Measurements from ENCODE around the gene SPDYE17. TPM values are rescaled to one million over a fixed set of nuclear protein-coding genes. Genes with fewer than 3 reads are reported as not detected.
"Not testable (repeated sequence)": the region's sequence is repeated elsewhere in the genome, so short reads cannot be mapped to it uniquely, and the experiment has no call there.

The SPDYE17 gene
- total RNA-seq, 1 donor from 2014 or later = not detected

DNA sequence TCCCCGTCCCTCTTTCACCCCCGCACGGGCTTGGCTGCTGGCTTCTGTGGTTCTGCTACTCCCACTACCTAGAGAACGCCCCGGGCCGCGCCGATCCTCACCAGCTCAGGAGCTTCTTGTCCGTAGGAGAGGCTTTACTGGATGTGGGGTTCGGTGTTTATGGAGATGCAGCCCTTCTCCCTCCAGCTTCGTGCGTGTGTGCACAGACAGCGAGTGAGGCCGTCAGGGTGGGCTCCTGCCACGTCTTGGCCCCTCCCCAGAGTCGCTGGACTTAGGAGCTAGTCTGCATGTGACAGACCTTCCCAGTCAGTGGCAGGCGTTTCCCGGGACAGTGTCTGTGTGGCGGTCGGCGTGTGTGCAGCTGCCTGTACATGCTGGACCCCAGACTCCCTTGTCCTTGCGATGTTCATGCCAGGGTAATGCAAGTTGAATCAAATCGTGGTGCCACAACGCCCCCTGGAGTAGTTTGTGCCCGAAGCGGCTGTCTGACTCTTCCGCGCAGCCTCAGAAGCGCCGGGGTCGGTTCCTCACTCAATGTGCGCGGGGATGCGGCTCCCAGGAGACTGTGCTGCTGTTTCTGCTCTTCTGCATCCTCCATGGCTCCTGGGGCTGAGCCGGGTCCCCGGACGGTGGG, 32.6 kb downstream of the SPDYE17 start:
- not testable (repeated sequence) for H3K9ac ChIP-seq (ENCODE audit: low read depth in 1 of 3, low read length in 3 of 3); H3K9me3 ChIP-seq (ENCODE audit: control insufficient read depth in 3 of 3, low read length in 3 of 3); H3K4me1 ChIP-seq (ENCODE audit: control insufficient read depth in 3 of 3, insufficient read depth in 3 of 3, low read length in 3 of 3); H3K36me3 ChIP-seq (ENCODE audit: control insufficient read depth in 3 of 3, insufficient read depth in 3 of 3, low read length in 3 of 3); H3K27me3 ChIP-seq (ENCODE audit: control insufficient read depth in 3 of 3, insufficient read depth in 3 of 3, low read length in 3 of 3); H3K4me3 ChIP-seq (ENCODE audit: low read length in 3 of 3); H3K27ac ChIP-seq (ENCODE audit: low read depth, low read length)

DNA sequence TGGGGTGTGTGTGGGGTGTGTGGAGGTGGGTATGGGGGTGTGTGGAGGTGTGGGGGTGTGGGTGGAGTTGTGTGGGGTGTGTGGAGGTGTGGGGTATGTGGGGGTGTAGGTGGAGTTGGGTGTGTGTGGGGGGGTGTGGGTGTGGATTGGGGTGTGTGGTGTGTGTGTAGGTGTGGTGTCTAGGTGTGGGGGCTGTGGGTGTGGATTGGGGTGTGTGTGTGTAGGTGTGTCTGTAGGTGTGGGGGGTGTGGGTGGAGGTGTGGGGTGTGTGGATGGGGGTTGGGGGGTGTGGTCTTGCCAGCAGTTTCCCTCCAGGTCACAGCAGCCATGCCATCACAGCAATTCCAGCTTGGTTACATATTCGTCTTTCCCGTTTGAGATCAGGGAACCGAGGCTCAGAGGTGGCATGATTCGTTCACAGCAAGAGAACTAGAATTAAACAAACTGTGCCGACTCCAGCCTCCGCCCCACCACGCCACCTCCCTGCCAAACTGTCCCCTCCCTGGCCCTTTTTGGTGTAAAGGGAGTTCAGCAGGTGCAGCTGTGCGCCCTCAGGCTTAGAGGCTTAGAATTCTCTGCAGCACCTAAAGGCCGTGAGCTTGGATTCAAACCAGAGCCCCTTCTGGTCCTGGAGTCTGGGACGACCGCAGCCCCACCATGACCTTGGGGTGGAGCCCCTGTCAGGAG, 33.3 kb downstream of the SPDYE17 start:
- not testable (repeated sequence) for H3K4me3 ChIP-seq (ENCODE audit: low read length in 3 of 3); H3K36me3 ChIP-seq (ENCODE audit: control insufficient read depth in 3 of 3, insufficient read depth in 3 of 3, low read length in 3 of 3); H3K9me3 ChIP-seq (ENCODE audit: control insufficient read depth in 3 of 3, low read length in 3 of 3); H3K9ac ChIP-seq (ENCODE audit: low read depth in 1 of 3, low read length in 3 of 3); H3K27ac ChIP-seq (ENCODE audit: low read depth, low read length); H3K4me1 ChIP-seq (ENCODE audit: control insufficient read depth in 3 of 3, insufficient read depth in 3 of 3, low read length in 3 of 3); H3K27me3 ChIP-seq (ENCODE audit: control insufficient read depth in 3 of 3, insufficient read depth in 3 of 3, low read length in 3 of 3)

DNA sequence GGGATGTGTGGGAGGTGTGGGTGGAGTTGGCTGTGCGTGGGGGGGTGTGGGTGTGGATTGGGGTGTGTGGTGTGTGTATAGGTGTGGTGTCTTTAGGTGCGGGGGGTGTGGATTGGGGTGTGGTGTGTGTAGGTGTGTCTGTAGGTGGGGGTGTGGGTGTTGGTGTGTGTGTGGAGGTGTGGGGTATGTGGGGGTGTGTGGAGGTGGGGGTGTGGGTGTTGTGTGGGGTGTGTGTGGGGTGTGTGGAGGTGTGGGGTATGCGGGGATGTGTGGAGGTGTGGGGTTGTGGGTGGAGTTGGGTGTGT, 33.9 kb downstream of the SPDYE17 start:
- Histone ChIP-seq H3K36me3 (ENCODE audit: control insufficient read depth in 3 of 3, insufficient read depth in 3 of 3, low read length in 3 of 3) (peaks cover 0 to 2% (median 0%) of the 10 kb centered on the region in 3 donors), H3K9ac (ENCODE audit: low read depth in 1 of 3, low read length in 3 of 3) (no peak overlapping the region), H3K4me1 (ENCODE audit: control insufficient read depth in 3 of 3, insufficient read depth in 3 of 3, low read length in 3 of 3) (no peaks in the 10 kb centered on the region), H3K27ac (ENCODE audit: low read depth, low read length) (no peak overlapping the region), H3K9me3 (ENCODE audit: control insufficient read depth in 3 of 3, low read length in 3 of 3) (no peaks in the 10 kb centered on the region), H3K4me3 (ENCODE audit: low read length in 3 of 3) (no peak overlapping the region), H3K27me3 (ENCODE audit: control insufficient read depth in 3 of 3, insufficient read depth in 3 of 3, low read length in 3 of 3) (no peaks in the 10 kb centered on the region)

DNA sequence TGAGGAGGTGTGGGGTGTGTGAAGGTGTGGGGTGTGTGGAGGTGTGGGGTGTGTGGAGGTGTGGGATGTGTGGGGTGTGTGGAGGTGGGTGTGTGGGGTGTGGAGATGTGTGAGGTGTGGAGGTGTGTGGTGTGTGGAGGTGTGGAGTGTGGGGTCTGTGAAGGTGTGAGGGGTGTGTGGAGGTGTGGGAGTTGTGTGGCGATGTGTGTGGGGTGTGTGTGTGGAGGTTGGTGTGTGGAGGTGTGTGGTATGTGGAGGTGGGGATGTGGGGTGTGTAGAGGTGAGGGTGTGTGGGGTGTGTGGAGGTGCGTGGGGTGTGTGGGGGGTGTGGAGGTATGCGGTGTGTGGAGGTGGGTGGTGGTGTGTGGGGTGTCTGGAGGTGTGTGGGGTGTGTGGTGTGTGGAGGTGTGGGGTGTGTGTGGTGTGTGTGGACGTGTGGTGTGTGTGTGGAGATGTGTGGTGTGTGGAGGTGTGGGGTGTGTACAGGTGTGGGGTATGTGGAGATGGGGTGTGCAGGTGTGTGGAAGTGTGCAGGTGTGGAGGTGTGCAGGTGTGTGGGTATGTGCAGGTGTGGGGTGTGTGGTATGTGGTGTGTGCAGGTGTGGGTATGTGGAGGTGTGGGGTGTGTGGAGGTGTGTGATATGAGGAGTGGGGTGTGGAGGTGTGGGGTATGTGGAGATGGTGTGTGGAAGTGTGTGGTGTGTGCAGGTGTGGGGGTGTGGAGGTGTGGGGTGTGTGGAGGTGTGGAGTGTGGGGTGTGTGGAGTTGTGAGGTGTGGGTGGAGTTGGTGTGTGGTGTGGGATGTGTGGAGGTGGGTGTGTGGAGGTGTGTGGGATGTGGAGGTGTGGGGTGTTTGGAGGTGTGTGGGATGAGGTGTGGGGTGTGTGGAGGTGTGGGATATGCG, 34.5 kb downstream of the SPDYE17 start:
- no peaks in the 10 kb centered on the region for H3K27me3 ChIP-seq (ENCODE audit: control insufficient read depth in 3 of 3, insufficient read depth in 3 of 3, low read length in 3 of 3)
- H3K27ac ChIP-seq (ENCODE audit: low read depth, low read length) = no peak overlapping the region
- no peaks in the 10 kb centered on the region for H3K9me3 ChIP-seq (ENCODE audit: control insufficient read depth in 3 of 3, low read length in 3 of 3)
- peaks cover 0 to 2% (median 0%) of the 10 kb centered on the region in 3 donors for H3K36me3 ChIP-seq (ENCODE audit: control insufficient read depth in 3 of 3, insufficient read depth in 3 of 3, low read length in 3 of 3)
- H3K4me1 ChIP-seq (ENCODE audit: control insufficient read depth in 3 of 3, insufficient read depth in 3 of 3, low read length in 3 of 3) = no peaks in the 10 kb centered on the region
- H3K4me3 ChIP-seq (ENCODE audit: low read length in 3 of 3) = no peak overlapping the region
- no peak overlapping the region for H3K9ac ChIP-seq (ENCODE audit: low read depth in 1 of 3, low read length in 3 of 3)

DNA sequence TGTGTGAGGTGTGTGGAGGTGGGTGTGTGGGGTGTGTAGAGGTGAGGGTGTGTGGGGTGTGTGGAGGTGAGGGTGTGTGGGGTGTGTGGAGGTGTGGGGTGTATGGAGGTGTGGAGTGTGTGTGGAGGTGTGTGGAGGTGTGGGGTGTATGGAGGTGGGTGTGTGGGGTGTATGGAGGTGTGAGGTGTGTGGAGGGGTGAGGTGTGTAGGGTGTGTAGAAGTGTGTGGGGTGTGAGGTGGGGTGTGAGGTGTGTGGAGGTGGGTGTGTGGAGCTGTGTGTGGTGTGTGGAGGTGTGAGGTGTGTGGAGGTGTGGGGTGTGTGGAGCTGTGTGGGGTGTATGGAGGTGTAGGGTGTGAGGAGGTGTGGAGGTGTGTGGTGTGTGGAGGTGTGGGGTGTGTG, 35.2 kb downstream of the SPDYE17 start:
- H3K4me3 ChIP-seq (ENCODE audit: low read length in 3 of 3); H3K36me3 ChIP-seq (ENCODE audit: control insufficient read depth in 3 of 3, insufficient read depth in 3 of 3, low read length in 3 of 3); H3K27me3 ChIP-seq (ENCODE audit: control insufficient read depth in 3 of 3, insufficient read depth in 3 of 3, low read length in 3 of 3); H3K27ac ChIP-seq (ENCODE audit: low read depth, low read length); H3K9me3 ChIP-seq (ENCODE audit: control insufficient read depth in 3 of 3, low read length in 3 of 3); H3K4me1 ChIP-seq (ENCODE audit: control insufficient read depth in 3 of 3, insufficient read depth in 3 of 3, low read length in 3 of 3); H3K9ac ChIP-seq (ENCODE audit: low read depth in 1 of 3, low read length in 3 of 3): not testable (repeated sequence)

DNA sequence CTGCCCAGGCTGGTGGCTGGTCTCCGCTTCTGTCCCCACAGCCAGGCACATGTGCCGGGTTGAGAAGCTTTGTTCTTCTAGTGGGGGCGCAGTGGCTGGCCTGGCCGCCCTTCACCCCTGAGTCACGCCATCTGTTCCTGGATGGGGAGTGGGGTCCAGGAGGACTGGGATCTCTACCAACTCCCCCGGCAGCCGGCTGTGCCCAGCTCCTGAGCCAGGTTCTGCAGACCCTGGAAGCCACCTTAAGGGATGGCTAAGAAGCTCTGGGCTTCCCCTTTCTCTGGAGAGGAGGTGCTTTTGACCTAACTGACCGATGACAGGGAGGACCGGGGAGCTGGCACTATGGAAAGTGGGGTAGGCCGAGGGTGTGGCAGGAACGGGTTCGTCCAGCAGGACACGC, 37.9 kb downstream of the SPDYE17 start:
- H3K4me3 ChIP-seq (ENCODE audit: low read length in 3 of 3); H3K36me3 ChIP-seq (ENCODE audit: control insufficient read depth in 3 of 3, insufficient read depth in 3 of 3, low read length in 3 of 3); H3K27ac ChIP-seq (ENCODE audit: low read depth, low read length); H3K4me1 ChIP-seq (ENCODE audit: control insufficient read depth in 3 of 3, insufficient read depth in 3 of 3, low read length in 3 of 3); H3K27me3 ChIP-seq (ENCODE audit: control insufficient read depth in 3 of 3, insufficient read depth in 3 of 3, low read length in 3 of 3); H3K9ac ChIP-seq (ENCODE audit: low read depth in 1 of 3, low read length in 3 of 3); H3K9me3 ChIP-seq (ENCODE audit: control insufficient read depth in 3 of 3, low read length in 3 of 3): not testable (repeated sequence)

DNA sequence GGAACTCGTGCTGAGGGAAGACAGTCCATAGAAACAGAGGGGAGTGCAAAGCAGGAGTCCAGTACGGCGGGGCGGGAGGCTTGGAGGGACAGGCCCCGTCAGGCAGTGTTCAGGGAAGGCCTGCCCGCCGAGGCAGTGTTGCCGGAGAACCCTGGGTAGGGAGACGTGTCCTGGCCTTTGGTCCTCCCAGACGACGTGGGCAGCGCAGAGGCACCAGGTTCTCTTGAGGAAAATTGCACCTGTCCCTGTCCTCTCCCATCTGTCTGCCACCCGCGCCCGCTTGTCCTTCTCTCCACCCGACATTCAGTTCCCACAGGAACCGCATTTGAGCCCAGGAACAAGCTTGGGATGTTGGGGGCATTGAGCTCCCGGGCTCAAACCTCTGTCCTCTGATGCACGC, 38.3 kb downstream of the SPDYE17 start:
- not testable (repeated sequence) for H3K27me3 ChIP-seq (ENCODE audit: control insufficient read depth in 3 of 3, insufficient read depth in 3 of 3, low read length in 3 of 3); H3K9me3 ChIP-seq (ENCODE audit: control insufficient read depth in 3 of 3, low read length in 3 of 3); H3K4me3 ChIP-seq (ENCODE audit: low read length in 3 of 3); H3K27ac ChIP-seq (ENCODE audit: low read depth, low read length); H3K36me3 ChIP-seq (ENCODE audit: control insufficient read depth in 3 of 3, insufficient read depth in 3 of 3, low read length in 3 of 3); H3K4me1 ChIP-seq (ENCODE audit: control insufficient read depth in 3 of 3, insufficient read depth in 3 of 3, low read length in 3 of 3); H3K9ac ChIP-seq (ENCODE audit: low read depth in 1 of 3, low read length in 3 of 3)

DNA sequence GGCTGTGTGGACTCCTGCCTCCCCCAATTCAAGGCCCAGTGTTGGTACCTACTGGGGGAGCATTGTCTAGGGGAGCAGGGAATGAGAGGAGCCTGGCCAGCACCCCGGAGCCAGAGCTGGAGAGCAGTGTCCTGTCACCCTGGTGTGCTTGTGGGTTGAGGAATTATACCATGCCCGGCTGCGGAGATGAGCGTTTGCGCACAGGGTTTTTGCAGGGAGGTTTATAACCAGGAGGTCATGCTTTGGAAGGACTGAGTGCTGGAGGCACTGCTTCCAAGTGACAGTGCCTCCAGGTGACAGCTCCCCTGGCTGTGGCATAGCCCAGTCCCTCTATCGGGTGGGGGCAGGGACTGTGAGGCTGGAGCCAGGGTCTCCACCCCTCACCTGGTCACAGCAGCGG, 39.3 kb downstream of the SPDYE17 start:
- not testable (repeated sequence) for H3K9me3 ChIP-seq (ENCODE audit: control insufficient read depth in 3 of 3, low read length in 3 of 3); H3K4me3 ChIP-seq (ENCODE audit: low read length in 3 of 3); H3K27ac ChIP-seq (ENCODE audit: low read depth, low read length); H3K9ac ChIP-seq (ENCODE audit: low read depth in 1 of 3, low read length in 3 of 3); H3K27me3 ChIP-seq (ENCODE audit: control insufficient read depth in 3 of 3, insufficient read depth in 3 of 3, low read length in 3 of 3); H3K36me3 ChIP-seq (ENCODE audit: control insufficient read depth in 3 of 3, insufficient read depth in 3 of 3, low read length in 3 of 3); H3K4me1 ChIP-seq (ENCODE audit: control insufficient read depth in 3 of 3, insufficient read depth in 3 of 3, low read length in 3 of 3)

DNA sequence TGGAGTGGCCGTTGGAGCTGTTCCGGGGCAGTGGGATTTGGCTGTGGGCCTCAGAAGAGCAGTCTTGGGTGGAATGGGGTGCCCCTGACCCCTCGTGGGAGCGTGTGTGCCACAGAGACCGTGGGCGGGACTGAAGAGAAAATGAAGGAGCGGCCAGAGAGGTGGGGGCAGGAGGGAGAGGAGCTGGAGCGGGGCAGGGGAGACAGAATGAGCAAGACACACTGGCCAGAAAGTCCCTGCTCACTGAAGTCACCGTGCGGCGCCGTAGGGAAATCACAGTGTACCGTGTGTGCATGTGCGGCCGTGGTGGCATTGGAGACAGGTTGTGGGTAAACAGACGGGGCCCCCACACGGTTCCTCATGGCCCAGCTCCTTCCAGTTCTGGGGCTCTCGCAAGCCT, 40.0 kb downstream of the SPDYE17 start:
- not testable (repeated sequence) for H3K4me3 ChIP-seq (ENCODE audit: low read length in 3 of 3); H3K4me1 ChIP-seq (ENCODE audit: control insufficient read depth in 3 of 3, insufficient read depth in 3 of 3, low read length in 3 of 3); H3K9me3 ChIP-seq (ENCODE audit: control insufficient read depth in 3 of 3, low read length in 3 of 3); H3K27ac ChIP-seq (ENCODE audit: low read depth, low read length); H3K27me3 ChIP-seq (ENCODE audit: control insufficient read depth in 3 of 3, insufficient read depth in 3 of 3, low read length in 3 of 3); H3K36me3 ChIP-seq (ENCODE audit: control insufficient read depth in 3 of 3, insufficient read depth in 3 of 3, low read length in 3 of 3); H3K9ac ChIP-seq (ENCODE audit: low read depth in 1 of 3, low read length in 3 of 3)

DNA sequence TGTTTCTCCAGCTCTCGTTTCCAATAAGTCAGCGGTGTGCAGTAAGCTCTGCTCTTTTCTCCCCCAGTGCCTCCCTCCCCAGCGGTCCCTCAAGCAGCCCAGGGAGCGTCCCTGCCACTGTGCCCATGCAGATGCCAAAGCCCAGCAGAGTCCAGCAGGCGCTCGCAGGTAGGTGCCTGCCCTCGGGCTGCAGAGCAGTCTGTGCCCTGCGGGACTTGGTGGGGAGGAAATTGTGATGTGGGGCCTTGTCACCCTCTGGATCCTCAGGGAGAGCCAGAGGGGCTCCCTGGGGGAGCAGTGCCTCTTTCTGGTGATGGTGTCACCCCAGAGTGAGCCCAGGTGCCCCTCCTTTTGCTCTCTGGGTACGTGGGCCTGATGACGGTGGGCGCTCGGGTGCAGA, 42.0 kb downstream of the SPDYE17 start:
- H3K27ac ChIP-seq (ENCODE audit: low read depth, low read length); H3K4me1 ChIP-seq (ENCODE audit: control insufficient read depth in 3 of 3, insufficient read depth in 3 of 3, low read length in 3 of 3); H3K36me3 ChIP-seq (ENCODE audit: control insufficient read depth in 3 of 3, insufficient read depth in 3 of 3, low read length in 3 of 3); H3K9me3 ChIP-seq (ENCODE audit: control insufficient read depth in 3 of 3, low read length in 3 of 3); H3K9ac ChIP-seq (ENCODE audit: low read depth in 1 of 3, low read length in 3 of 3); H3K27me3 ChIP-seq (ENCODE audit: control insufficient read depth in 3 of 3, insufficient read depth in 3 of 3, low read length in 3 of 3); H3K4me3 ChIP-seq (ENCODE audit: low read length in 3 of 3): not testable (repeated sequence)
